Measurements from ENCODE around the gene PROM2. TPM values are rescaled to one million over a fixed set of nuclear protein-coding genes. Genes with fewer than 3 reads are reported as not detected.
"Not testable (repeated sequence)": the region's sequence is repeated elsewhere in the genome, so short reads cannot be mapped to it uniquely, and the experiment has no call there.

Gene PROM2
- total and polyA plus RNA-seq, 7 donors, result 0.18 to 1.4 (median 0.82) TPM

GRCh38 chr2:95268211-95269035, 5.8 kb upstream of the PROM2 start:
- Histone ChIP-seq H3K4me3 (no peak overlapping the region), H3K36me3 (ENCODE audit: insufficient read depth in 1 of 2, low read depth in 1 of 2) (no peaks in the 10 kb centered on the region), H3K27ac (no peak overlapping the region), H3K4me1 (no peaks in the 10 kb centered on the region), H3K27me3 (ENCODE audit: insufficient read depth in 3 of 3, low read length in 2 of 3) (peaks cover 0 to 1% (median 0%) of the 10 kb centered on the region in 3 donors), H3K9me3 (no peaks in the 10 kb centered on the region)
- 84 to 92% (median 87%) methylated on average over 13 of the region's 13 CpGs for WGBS, 3 donors
- ATAC-seq, result no peak
- DNase-seq, result no peak
- no peak for TF ChIP-seq CTCF (IDR thresholded peaks at IDR 0.05)
- intact Hi-C loops (cut with DNase I), result no loop called here

GRCh38 chr2:95269036-95269680, 5.1 kb upstream of the PROM2 start:
- Histone ChIP-seq H3K4me3 (no peak overlapping the region), H3K4me1 (no peaks in the 10 kb centered on the region), H3K9me3 (no peaks in the 10 kb centered on the region), H3K27ac (no peak overlapping the region), H3K36me3 (ENCODE audit: insufficient read depth in 1 of 2, low read depth in 1 of 2) (no peaks in the 10 kb centered on the region), H3K27me3 (ENCODE audit: insufficient read depth in 3 of 3, low read length in 2 of 3) (peaks cover 0 to 1% (median 0%) of the 10 kb centered on the region in 3 donors)
- intact Hi-C loops (cut with DNase I), result no loop called here
- ATAC-seq, result no peak
- DNase-seq, result no peak
- 95 to 97% (median 96%) methylated on average over 10 of the region's 10 CpGs for WGBS, 3 donors
- TF ChIP-seq CTCF (IDR thresholded peaks at IDR 0.05), result no peak

- H3K4me1 ChIP-seq; H3K9me3 ChIP-seq; ATAC-seq; H3K27me3 ChIP-seq (ENCODE audit: insufficient read depth in 3 of 3, low read length in 2 of 3); H3K27ac ChIP-seq; intact Hi-C loops (cut with DNase I); H3K36me3 ChIP-seq (ENCODE audit: insufficient read depth in 1 of 2, low read depth in 1 of 2); DNase-seq; H3K4me3 ChIP-seq: not testable (repeated sequence)
- WGBS, 3 donors, result 95 to 97% (median 96%) methylated on average over 5 of the region's 5 CpGs
Measured at GRCh38 chr2:95269745-95270144, 4.5 kb upstream of the PROM2 start.

DNA sequence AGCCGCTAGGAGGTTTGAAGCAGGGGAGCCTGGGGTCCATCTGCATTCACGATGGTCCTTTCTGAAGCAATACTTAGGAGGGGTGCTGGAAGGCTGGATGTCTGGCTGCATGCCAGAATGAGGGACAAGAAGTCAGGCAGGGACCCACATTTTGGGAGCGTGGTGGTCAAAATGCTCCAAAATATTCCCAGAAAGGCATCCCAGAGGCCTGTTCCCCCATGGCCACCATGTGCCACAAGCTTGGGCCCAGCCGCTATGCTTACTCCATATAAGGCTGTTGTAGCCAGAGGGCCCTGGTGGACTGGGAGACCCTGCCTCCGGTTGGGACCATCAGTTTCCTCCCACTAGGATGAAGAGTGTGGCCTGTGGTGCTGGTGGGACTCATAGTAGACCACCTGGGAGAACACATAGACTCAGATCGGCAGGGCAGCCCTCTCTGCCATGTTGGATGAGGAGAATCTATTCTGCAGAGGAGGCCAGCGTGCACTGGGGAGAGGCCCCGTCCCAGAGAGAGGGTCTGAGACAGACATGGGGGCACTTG, 3.6 kb upstream of the PROM2 start:
- intact Hi-C loops (cut with DNase I), result no loop called here
- Histone ChIP-seq H3K4me3 (no peak overlapping the region), H3K27me3 (ENCODE audit: insufficient read depth in 3 of 3, low read length in 2 of 3) (peaks cover 0 to 1% (median 0%) of the 10 kb centered on the region in 3 donors), H3K4me1 (no peaks in the 10 kb centered on the region), H3K36me3 (ENCODE audit: insufficient read depth in 1 of 2, low read depth in 1 of 2) (no peaks in the 10 kb centered on the region), H3K9me3 (no peaks in the 10 kb centered on the region), H3K27ac (no peak overlapping the region)
- no peak for TF ChIP-seq CTCF (IDR thresholded peaks at IDR 0.05)
- WGBS, 3 donors, result 90 to 93% (median 91%) methylated on average over 8 of the region's 8 CpGs
- no peak for DNase-seq
- no peak for ATAC-seq

- H3K9me3 ChIP-seq, result no peaks in the 10 kb centered on the region
- ATAC-seq, result no peak
- WGBS, 3 donors, result 78 to 83% (median 82%) methylated on average over 6 of the region's 6 CpGs
- H3K4me3 ChIP-seq, result no peak overlapping the region
- peaks cover 0 to 1% (median 0%) of the 10 kb centered on the region in 3 donors for H3K27me3 ChIP-seq (ENCODE audit: insufficient read depth in 3 of 3, low read length in 2 of 3)
- H3K4me1 ChIP-seq, result no peaks in the 10 kb centered on the region
- no peak for TF ChIP-seq CTCF (IDR thresholded peaks at IDR 0.05)
- H3K36me3 ChIP-seq (ENCODE audit: insufficient read depth in 1 of 2, low read depth in 1 of 2), result no peaks in the 10 kb centered on the region
- DNase-seq, result peak in 1 of 2 donors; percentile 15
- intact Hi-C loops (cut with DNase I), result no loop called here
- no peak overlapping the region for H3K27ac ChIP-seq
Measured at GRCh38 chr2:95271381-95271971, 2.8 kb upstream of the PROM2 start.

All from psoas muscle (tissue), 8 donors.